Fibroblast of the conjunctiva (primary cell): Measurements from ENCODE around the gene KLHL7.

Experiments
- DNase-seq: peaks from one replicate; pipeline ENCODE4 v3.0.0-alpha.2; 2010; ENCODE audit warnings: low read depth

Gene KLHL7, protein sequence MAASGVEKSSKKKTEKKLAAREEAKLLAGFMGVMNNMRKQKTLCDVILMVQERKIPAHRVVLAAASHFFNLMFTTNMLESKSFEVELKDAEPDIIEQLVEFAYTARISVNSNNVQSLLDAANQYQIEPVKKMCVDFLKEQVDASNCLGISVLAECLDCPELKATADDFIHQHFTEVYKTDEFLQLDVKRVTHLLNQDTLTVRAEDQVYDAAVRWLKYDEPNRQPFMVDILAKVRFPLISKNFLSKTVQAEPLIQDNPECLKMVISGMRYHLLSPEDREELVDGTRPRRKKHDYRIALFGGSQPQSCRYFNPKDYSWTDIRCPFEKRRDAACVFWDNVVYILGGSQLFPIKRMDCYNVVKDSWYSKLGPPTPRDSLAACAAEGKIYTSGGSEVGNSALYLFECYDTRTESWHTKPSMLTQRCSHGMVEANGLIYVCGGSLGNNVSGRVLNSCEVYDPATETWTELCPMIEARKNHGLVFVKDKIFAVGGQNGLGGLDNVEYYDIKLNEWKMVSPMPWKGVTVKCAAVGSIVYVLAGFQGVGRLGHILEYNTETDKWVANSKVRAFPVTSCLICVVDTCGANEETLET

DNA sequence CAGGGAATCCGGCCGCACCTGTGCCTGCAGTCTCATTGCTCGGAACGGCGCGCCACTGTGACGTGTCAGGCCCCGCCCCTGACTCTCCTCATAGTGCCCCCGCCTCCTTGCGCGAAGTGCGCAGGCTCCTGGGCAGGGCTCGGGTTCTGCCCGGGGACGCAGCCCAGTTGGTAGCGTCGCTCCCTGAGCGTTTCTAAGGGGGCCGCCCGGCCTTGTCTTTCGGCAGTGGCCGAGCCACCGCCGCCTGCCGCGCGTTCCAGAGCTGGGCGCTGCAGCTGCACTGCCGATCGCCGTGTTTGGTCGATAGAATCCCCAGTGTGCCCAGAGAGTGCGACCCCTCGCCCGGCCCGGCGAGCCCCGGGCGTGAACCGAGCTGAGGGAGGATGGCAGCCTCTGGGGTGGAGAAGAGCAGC, at the start of gene KLHL7:
TSS of gene KLHL7 (plus strand) at position 142 of the 413 bp plus-strand sequence. CDS start at position 384, 242 bp downstream.
- DNase-seq: peak; percentile 72

DNA sequence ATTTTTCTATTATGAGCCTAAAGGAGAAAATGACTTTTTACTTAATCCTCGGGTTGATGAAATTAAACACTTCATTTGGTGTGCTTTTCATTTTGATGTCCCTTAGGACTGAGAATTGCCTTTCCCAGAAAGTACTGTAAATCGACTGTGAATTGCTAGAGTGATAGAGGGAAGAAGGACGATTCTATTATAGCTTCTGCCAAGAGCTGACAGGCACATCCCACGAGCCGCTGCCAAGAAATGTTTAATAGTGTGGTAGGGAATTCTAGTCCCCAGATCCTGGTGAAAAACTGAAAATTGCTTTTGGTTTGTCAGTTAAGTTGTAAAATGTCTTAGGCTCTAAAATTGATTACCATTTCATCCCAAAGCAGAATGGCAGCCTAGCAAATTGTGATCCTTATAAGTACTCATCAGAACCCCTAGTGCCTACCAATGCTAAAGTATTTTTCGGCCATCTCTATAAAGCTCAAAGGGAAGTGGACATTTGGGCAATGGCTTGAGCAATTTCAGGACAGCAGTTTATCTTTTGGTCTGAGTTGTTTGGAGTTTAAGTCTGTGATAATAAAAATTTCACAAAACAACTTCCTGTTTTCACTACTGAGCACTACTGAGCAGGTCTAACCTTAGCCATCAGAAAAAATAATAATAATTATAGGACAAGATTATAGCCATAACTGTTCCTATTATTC, 47.0 kb upstream of the KLHL7 start:
- DNase-seq: no peak

DNA sequence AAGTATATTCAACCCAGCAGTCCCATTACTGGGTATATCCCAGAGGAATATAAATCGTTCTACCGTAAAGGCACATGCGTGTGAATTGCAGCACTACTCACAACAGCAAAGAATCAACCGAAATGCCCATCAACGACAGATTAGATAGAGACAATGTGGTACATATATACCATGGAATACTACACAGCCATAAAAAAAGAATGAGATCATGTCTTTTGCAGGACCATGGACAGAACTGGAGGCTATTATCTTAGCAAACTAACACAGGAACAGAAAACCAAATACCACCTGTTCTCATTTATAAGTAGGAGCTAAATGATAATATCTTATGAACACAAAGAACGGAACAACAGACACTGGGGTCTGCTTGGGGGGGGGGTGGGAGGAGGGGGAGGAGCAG, 44.3 kb upstream of the KLHL7 start:
- DNase-seq: no peak

DNA sequence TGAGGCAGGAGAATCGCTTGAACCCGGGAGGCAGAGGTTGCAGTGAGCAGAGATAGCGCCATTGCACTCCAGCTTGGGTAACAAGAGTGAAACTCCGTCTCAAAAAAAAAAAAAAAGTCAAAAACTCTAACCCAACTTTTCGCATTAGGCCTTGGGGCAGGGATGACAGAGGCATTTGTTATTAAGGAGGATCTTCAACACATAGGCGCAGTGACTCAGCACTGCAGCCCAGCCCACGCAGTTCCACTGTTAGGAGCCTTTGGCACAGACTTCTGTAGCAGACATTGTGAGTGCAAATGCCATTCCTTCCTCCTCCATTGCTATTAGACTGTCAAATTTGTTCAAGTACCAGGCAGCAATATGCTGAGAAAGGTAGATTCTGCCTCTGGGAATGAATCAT, 43.1 kb upstream of the KLHL7 start:
- no peak for DNase-seq

DNA sequence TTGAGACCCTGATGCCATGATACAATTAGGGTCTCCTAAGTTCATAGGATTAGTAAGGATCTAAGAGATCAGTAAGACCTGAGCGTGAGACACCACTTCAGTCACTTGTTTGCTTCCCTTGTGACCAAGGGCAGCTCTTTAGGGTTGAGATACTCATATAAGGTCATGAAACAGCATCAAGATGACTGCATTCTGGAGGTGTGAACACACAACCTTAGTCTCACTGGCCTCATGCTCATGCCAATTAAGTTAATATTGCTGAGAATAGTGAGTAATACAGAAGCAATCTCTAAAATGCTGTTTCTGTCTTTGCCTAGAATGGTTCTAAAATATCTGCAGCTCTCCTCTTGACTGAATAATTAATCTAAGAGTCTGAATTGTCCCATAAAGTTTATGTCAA, 39.6 kb upstream of the KLHL7 start:
- no peak for DNase-seq

DNA sequence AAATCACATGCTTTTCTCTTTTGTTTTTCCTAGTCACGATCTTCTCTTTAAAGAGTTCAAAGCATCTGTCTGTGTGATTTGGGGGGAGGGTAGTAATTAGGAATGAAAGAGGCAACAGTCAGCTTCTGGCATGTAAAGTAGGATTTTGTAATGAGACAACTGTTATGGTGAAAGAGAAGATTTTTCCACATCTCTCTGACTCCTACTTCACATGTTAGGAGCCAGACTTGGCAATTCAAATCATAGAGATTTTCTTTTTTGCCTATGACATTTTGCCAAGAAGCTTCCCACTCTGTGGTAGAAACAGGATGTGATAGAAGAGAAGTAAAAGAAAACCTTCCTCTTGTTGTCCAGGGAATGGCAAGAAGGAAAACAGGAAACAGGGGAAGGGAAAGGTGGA, 38.3 kb upstream of the KLHL7 start:
- DNase-seq: peak; percentile 14

DNA sequence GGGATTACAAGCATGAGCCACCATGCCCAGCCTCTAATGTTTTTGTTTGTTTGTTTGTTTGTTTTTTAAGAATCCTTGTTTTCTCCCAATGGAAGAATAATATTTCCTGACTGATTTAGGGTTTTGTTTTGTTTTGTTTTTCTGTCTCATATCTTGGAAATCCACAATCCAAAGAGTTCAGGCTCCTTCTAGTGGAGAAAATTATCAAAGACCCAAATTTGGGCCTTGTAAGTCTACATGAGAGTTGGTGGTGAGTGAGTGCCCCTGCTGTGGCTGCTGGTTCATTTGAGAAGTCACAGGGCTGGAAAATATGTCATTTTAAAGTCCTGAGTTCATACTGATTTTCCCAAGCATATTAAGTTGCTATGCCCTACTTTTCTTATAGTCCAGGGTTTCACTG, 33.5 kb upstream of the KLHL7 start:
- no peak for DNase-seq

DNA sequence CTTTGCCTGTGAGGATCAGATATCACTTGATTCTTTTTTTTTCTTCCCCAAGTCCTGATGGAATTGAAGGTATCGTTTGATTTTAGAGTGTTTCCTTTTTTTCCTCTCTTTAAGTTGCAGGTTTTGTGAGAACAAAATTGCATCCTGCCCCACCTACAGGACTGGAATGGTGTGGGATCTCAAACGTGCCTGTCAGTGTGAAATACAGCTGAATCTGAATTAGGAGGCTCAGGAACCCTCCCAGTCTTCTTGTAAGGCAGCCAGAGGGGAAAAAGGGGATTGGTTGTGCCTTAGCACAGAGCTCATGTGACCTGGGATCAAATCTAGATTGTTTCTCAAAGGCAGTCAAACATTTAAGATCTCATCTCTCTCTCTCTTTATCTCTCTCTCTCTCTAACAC, 32.7 kb upstream of the KLHL7 start:
- no peak for DNase-seq

DNA sequence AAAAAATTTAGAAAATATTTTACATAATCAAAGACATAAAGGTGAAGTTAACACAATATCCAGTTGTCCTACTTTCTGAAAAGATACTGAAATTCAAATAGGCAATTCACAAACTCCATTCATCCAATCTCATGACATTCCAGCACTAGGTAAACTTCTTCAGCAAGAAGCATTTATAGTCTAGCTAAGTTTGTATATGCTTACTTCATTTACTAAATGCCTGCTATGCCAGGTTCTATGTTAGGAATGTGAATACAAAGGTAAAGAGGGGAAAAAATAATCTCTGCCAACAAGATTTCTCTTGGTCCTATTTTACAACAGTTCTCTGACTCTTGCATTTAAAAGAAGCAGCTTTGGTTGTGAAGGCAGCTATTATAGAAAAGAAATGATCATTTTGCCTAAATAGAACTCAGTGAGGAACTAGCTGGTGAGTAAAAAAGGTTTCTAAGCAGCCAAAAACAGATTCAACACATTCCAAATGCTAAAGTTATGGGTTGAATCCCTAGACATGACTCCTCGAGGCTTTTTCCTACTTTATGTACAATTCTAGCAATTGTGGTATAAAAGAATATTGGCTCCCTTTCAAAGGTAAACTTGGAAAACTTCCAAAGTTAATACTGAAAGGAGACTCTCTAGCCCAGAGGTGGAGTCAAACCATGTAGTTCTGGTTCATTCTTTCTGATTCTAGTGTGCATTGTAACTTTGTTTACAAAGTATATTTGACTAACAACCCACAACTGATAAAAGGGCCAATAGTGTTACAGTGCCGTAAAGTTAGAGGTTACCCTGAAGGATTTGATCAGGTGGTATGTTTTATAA, 30.9 kb upstream of the KLHL7 start:
- DNase-seq: no peak

DNA sequence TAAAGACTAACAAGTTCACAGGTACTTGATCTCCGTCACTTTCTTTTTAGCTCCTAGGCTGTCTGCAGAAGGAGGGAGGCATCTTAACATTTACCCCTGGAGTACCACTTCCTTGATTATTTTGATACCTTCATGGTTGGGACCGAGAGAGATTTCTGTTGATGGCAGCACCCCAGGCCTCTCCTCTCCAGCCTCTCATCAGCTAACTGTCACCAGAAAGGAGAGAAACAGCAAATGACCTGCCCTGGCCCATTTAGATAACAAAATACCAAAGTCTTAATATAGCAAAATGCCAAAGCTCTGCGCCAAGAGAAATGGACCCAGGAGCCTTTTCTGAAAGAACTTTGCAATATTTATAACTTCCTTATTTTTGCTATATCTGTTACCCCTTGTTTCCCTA, 30.0 kb upstream of the KLHL7 start:
- DNase-seq: no peak

DNA sequence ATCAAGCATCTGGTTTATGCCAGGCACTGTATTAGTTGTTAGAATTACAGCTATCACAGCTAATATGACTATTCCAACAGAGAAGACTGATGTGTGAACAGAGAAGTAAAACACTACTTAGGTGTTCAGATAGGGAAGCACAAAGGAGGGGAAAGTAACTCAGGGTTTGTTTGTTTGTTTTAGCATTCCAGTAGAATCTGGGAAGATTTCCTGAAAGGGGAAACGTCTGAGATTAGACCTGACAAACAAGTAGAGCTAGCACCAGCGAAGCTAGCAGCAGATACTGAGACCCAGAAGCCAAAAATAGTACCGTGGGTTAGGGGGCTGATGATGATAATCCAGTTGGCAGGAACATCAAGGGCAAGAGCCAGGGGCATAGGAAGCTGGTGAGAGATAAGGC, 28.8 kb upstream of the KLHL7 start:
- no peak for DNase-seq

DNA sequence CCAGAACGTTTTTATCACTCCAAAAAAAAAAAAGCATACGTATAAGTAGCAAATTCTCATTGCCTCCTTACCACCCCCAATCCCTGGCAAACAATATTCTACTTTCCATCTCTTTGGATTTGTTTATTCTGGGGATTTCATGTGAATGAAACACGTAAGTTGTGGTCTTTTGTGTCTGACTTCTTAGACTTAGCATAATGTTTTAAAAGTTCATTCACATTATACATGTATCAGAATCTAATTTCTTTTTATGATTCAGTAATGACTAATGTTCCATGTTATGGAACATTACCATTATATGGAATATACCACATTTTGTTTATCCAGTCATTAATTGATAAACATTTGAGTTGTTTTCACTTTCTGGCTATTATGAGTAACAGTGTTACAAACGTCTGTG, 12.5 kb upstream of the KLHL7 start:
- no peak for DNase-seq

DNA sequence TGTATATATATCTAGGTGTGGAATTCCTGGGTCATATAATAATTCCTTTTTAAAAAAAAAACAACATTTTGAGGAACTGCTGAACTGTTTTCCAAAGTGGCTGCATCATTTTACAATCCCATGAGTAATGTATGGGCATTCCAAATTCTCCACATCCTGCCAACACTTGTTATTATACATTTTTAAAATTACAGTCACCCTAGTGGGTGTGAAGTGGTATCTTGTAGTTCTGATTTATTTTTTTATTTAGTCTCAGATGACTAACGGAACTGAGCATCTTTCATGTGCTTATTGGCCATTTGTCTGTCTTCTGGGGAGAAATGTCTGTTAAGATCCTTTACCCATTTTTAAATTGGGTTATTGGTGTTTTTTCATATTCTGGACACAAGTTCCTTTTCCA, 12.0 kb upstream of the KLHL7 start:
- DNase-seq: no peak

DNA sequence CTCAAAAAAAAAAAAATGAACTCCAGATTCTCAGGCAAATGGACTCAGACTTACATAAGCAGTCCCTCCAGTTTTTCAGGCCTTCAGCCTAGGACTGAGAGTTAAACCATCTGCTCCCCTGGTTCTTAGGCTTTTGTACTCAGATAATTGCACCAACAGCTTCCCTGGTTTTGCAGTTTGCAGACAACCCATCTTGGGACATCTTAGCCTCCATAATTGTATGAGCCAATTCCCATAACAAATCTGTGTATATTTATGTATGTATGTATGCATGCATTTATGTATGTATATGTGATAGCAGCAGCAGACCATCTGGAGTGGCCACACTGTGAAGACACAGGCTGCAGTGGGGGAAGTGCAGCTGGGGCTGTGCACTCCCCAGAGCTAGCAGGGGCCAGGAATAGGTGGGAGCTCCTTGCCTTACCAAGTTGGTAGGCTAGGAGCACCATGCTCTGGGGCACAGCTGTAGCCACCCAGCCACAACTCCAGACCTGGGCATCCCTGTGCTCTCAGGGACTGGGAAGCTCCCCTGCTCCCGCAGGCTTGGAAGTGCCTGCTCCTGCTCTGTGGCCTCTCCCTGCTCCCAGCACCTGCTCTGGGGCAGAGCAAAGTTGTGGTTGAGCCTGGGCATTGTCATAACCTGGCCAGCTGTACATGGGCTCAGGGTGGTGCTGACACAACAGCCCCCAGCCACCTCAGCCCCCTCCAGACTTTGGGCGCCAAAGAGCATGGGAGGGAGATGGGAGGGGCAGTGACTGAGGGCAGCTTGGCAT, 8.9 kb upstream of the KLHL7 start:
- no peak for DNase-seq

DNA sequence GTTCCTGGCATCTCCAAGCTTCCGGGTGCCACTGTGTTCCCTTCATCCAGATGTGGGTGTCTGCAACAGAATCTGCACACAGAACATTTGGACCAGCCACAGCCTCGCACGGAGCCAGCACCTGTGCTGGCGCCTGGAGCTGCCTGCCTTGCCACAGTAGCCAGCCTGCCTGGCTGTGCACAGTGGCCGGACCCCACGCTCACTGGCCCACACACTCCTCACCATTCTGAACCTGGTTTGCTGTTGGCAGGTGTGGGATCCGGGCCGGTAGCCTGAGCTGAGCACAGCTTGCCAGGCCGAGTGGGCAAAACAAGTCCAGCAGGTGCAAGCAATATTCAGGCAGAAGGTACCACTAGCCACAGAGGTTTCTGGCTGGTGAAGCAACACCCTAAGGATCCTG, 7.6 kb upstream of the KLHL7 start:
- DNase-seq: no peak

DNA sequence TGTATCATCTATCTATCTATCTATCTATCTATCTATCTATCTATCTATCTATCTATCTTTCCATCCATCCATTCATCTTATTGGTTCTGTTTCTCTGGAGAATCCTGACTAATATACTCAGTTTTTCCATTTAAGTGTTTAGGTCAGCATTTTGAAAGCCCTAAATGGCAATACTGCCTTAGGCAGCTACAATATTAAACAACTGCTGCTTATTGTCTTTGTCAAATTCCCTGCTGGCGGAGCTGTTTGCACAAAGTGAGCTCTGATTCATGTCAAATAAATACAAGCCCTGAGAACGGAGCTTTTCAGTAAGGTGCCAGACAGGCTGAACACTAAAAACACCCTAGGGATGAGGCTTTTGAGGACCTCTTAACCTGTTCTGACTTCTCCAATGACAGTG, 7.1 kb upstream of the KLHL7 start:
- DNase-seq: no peak

DNA sequence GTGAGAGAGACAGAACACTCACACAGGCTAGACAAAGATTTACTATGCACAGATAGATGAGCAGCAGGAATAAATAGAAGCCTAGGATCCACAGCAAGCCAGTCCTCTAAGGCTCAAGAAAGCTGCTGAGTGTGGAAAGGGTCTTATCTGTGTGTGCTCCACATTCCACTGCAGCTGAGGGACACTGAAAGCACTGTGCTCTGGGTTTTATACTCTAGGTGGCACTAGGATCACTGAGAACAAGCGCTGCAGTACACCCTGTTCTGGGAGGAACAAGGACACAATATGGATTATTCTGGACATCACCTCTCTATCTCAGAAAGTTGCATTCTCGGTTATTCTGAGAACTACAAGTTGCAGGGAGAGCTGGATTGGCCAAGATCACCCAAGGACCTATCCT, 4.9 kb upstream of the KLHL7 start:
- DNase-seq: no peak

DNA sequence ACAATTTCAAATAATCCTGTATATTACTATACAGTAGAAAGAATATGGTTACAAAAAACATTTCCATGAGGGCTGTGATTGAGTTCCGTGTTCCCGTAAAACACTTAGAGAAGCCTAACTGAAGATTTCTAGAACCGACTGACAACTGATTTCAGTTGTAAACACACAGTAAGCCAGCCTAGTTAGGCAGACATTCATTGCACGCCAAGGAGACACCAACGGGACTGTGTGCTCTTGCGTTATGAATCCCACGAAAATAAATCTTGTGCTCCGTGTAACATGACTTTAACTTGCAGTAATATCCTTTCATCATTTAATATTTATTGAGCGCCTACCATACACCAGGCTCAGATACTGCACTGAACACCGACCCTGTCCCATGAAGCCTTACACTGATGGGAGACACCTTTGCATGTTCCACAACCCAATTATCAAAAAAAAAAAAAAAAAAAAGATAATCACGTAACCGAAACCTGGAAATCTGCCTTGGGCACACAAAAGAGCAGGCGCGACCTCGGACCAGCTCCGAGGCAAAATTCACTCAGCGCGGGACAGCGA, 420 bp upstream of the KLHL7 start:
- no peak for DNase-seq

DNA sequence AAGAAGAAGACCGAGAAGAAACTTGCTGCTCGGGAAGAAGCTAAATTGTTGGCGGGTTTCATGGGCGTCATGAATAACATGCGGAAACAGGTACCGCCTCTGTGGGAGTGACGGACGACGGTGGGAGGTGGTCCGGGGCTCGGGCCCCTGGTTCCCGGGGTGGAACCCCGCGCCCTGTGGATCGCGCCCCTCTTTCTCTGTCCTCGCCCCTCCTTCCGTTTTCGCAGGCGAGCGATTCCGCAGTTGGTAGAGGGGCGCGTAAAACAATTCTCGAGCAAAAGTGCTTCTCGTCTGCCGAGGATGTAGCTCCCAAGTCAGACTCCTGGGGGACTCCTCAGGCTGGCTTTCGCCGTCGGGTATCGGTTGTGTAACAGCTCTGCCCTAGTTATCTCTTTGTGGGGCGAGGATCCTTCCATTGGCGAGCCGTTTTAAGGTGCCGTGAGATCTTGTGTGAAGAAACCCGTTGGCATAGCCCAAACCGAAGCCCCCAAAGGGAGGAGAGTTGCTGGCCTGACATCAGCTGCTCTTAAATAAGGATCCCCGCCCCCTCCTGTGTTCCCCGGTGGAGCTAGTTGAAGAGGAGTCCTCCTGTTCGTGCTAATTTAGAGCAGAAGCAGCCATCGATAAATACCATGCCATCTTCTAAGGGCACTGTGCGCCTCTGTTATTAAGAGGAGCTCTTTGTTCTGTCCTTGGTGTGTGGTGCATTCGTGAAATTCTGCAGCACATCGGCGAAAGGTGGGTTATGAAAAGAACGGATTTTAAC, 655 bp downstream of the KLHL7 start:
- peak; percentile 9 for DNase-seq

DNA sequence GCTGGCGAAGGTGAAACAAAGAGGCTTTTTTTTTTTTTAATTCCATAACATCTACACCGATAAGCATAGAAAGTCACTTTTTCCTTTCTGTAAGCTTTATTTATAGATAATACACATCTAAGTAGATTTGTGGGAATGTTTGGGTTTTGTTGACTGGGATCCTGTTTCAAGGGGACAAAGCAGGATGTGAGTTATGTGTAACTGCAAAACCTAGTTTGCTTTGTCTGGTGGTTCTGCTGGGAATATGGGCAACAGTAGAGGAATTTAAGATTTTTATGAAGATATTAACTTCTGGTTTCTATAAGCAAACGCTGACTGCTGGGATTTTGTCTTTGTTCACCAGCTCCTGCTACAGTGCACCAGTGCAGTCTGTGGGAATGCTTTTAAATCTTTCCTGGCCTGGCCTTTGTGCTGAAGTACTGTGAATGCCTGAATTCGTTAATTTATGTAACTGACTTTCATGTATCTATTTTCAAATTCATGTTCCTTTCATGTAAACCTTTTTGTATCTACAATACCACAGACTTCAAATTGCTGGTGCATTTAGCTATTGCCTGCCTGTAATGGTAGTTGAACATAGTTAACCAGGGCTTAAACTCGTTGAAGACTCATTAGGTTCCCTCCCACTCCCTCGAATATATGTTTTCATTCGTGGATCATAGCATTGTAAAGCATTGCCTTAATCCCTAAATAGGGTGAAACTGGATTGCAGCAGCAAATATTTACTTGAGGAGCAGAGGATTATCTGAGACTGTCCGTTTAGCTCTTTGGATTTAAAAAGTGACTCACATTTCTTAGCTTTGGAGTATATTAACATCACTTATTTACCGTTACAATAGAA, 1.5 kb downstream of the KLHL7 start:
- no peak for DNase-seq
